Measurements from ENCODE around the gene ATP5PO.
A peak's percentile ranks its signal among the peaks of the same experiment; 100 is the strongest.

Gene ATP5PO, protein sequence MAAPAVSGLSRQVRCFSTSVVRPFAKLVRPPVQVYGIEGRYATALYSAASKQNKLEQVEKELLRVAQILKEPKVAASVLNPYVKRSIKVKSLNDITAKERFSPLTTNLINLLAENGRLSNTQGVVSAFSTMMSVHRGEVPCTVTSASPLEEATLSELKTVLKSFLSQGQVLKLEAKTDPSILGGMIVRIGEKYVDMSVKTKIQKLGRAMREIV

DNA sequence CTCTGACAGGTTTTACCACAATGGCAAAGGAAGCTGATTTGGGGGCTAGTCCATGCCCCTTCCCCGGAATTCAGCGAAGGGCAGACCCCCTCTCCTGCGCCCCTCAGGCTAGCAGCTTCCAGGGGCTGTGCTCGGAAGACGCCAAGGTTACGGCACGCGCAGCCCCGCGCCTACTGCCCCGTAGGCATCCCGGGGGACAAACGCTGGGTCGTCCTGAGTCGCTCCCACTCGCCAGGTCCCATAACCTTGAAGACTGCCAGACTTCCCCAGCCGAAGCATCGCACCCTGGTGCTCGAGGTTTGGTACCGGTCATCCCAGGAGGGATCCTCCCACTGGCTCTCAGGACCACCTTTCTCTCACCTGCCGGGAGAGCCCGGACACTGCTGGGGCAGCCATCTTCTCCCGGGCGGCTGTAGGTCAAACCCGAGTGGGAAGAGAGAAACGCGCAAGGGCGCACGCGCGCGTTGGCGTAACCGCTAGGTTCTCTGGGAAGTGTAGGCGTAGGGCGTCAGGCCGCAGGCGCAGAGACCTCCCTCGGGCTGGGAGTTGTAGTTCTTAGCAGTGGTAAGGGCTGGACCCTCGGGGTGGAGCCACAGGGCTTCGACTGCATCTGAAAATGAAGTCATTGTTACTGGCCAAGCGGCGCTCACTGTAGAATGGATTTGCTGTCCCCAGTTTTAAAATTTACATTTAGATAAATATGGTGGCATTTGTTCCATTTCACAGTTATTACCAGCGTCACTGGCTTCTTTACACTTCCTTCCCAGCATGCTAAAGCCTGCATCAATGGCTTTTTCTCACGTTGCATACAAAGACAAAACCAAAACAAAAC is at the start of gene ATP5PO:
ATP5PO (minus strand) TSS at position 437 of the 832 bp plus-strand sequence; CDS start at position 396, 41 bp downstream.
- H3K27ac ChIP-seq = peak within 1 kb of the TSS; percentile 76 to 97 (median 90)

DNA sequence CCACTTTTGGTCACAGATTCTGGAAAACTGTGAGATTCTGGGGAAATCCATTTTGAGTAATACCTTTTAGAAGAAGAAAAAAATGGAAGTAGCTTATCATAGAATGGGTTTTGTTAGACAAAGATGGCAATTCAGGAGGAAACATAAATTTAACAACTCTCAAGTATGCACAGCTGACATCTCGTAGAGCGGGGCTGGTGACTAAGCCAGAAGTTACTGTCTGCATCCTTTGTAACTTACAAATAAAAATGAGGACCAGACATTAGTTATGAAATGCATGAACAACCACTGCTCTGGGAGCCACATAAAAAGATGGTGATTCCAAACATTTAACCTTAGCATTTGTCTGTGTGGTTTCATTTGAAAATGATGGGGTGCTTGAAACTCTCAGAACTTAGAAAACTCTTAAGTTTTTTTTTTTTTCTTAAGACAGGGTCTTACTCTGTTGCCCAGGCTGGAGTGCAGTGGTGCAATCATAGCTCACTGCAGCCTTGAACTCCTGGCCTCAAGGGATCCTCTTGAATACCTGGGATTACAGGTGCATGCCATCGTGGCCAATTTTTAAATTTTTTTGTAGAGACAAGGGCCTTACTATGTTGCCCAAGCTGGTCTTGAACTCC is 49.2 kb upstream of the ATP5PO start:
- Histone ChIP-seq H3K27ac (peak overlapping the region in 2 of 21 experiments; percentile 7 to 33), H3K4me3 (no peak overlapping the region)

More for the DNA sequence above, at the start of gene ATP5PO:
- peak within 1 kb of the TSS; percentile 79 to 98 (median 84) for H3K4me3 ChIP-seq

DNA sequence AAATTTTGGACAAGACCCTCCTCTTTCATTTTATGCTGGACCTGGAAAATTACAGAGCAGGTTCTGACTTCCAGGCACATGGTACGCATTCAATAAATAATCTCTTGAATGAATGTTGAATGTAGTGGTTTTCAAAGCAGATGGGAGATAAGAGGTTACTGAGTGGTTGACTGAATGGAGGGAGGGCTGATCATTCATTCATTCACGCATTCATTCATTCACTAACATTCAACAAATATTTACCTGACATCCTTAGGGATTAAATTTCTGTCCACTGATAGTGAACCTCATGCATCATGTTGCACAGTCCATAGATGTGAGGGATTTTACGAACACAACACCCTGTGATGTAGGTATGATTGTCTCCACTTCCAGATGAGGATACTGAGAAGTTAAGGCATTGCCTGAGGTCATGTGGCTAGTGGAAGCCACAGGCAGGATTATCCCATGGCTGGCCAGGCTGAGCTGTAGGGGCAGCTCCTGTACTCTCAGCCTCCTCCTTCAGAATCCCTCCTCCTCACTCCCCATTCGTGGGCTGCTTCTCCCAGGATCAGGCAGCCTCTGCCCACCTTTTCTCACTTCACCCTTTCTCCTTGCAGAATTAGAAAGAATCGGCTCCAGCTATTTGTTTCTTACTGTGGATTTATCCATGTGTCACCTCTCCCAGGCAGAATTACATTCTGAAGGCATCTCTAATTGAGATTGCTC is 48.4 kb upstream of the ATP5PO start:
- peak overlapping the region in 2 of 21 experiments; percentile 7 to 33 for H3K27ac ChIP-seq

DNA sequence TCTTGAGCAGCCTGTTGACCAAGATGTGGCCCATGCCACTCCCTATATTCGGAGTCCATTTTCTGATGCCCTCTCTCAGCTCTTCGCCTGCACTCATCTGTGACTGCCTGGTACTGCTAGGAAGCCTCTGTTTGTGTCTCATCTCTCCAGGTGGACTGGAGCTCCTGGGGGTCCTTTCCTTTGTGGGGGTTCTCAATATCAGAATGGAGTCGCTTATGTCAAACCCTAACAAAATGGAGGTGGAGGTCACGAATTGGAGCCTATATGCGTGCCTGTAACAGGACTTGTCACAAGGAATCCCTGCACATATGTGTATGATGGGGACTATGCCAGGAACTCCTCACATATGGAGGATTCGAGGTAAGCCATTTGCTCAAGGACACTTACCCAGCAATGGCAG is 46.7 kb upstream of the ATP5PO start:
- H3K27ac ChIP-seq = no peak overlapping the region
- no peak overlapping the region for H3K4me3 ChIP-seq

More for the DNA sequence above, 48.4 kb upstream of the ATP5PO start:
- no peak overlapping the region for H3K4me3 ChIP-seq

DNA sequence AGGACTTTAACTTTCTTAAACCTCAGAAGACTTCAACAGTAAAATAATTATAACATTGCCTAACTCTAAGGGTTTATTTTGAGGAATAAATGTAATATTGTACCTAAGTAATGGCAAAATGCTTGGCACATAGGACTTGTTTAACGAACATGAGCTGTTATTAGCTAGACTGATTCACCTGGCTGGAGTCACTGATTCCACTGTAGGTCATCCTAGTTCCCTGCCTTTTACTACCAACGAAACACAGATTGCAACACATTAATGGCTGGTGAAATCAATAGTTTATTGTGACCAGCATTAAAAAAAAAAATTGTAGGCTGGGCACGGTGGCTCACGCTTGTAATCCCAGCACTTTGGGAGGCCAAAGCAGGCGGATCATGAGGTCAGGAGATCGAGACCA is 45.5 kb upstream of the ATP5PO start:
- Histone ChIP-seq H3K4me3 (no peak overlapping the region), H3K27ac (no peak overlapping the region)

DNA sequence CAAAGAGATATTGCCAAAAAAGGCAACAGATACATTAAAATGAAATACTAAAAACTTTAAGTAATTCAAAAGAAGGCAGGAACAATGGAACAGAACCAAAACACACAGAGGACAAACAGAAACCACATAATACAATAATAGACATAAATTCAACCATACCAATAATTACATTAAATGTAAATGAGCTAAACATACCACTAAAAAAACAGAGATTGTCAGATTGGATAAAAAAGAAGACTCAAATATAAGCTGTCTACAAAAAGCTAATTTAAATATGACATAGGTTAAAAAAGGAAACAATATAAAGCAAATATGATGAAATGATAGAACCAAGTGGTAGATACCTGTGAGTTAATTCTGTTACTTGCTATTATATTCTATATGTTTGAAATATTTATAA is 44.1 kb upstream of the ATP5PO start:
- no peak overlapping the region for H3K27ac ChIP-seq
- H3K4me3 ChIP-seq = no peak overlapping the region

DNA sequence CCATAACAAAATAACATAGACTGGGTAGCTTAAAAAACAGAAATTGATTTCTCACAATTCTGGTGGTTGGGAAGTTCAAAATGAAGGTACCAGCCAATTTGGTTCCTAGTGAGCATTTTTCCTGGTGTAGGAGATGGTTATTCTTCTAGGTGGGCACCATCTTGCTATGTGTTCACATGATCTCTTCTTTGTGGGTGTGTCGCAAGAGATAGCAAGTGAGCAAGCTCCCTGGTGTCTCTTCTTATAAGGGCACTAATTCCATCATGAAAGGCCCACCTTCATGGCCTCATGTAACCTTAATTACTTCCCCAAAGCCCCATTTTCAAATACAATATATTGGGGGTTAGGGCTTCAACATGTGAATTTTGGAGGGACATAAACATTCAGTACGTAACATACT is 38.8 kb upstream of the ATP5PO start:
- Histone ChIP-seq H3K27ac (no peak overlapping the region), H3K4me3 (no peak overlapping the region)

DNA sequence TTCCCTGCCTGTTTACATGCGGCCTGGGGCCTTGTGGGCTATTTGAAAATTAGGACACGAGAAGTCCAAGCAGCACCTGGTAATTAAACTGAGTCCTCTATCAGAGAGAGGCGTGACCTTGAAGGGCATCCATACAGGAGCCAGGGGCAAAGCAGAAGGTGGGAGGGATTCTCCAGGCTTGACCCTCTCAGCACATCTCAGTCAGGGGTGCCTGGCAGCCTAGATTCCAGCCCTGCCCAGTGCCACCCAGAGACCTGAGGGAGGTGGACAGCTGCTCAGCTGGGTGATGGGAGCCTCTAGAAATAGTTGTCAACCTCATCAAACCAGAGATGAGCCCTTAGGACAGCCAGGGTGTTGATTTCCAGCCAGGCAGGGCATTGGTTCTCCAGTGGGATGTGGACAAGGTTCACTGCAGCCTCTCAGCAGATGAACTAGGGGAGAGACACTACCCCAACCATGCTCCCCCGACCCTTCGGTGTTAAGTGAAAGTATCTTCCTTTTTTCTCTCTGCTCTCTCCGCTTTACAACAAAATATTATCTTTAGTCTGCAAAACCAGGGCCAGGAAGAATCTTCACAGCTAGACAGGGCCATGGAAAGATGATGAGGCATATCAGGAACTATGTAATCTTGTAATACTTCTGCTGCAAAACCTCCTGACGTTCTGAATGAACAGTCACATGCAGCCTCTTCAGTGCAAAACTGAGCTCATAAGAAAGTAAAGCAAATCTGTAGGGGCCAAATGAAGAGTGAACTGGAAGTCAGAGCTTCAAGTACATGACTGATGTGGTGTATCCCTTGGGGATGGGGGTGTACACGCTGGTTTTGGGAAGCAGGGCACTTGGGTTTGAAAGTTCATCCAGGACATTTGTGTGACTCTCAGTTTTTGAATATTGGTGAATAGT is 35.9 kb upstream of the ATP5PO start:
- H3K27ac ChIP-seq = peak overlapping the region in 12 of 21 experiments; percentile 11 to 95 (median 48)
- H3K4me3 ChIP-seq = no peak overlapping the region

DNA sequence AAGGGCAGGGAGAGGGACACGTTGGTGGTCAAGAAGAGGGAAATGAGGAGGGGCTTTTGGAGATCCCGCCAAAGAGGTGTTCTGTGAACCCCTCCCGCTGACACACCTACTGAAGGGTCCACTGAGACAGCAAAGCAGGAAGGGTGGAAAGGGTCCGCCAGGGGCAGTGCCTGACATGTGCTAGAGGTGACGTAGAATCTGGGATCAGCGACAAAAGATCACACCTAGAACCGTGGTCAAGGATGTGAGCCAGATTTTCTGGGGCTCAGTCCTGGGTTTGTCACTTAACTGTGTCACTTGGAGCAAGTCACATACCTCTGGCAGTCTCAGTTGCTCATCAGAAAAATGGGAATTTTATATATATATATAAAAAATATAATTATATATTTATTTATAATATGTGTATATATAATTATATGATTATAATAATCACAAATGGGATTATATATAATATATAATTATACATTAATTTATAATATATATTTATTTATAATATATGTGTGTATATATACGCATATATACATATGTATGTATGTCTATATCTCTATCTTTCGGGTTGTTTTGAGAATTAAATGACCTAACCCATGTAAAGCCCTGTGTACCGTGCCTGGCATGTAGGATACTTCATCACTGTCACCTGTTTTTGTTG is 35.0 kb upstream of the ATP5PO start:
- no peak overlapping the region for H3K4me3 ChIP-seq
- H3K27ac ChIP-seq = peak overlapping the region in 15 of 21 experiments; percentile 28 to 96 (median 83)

DNA sequence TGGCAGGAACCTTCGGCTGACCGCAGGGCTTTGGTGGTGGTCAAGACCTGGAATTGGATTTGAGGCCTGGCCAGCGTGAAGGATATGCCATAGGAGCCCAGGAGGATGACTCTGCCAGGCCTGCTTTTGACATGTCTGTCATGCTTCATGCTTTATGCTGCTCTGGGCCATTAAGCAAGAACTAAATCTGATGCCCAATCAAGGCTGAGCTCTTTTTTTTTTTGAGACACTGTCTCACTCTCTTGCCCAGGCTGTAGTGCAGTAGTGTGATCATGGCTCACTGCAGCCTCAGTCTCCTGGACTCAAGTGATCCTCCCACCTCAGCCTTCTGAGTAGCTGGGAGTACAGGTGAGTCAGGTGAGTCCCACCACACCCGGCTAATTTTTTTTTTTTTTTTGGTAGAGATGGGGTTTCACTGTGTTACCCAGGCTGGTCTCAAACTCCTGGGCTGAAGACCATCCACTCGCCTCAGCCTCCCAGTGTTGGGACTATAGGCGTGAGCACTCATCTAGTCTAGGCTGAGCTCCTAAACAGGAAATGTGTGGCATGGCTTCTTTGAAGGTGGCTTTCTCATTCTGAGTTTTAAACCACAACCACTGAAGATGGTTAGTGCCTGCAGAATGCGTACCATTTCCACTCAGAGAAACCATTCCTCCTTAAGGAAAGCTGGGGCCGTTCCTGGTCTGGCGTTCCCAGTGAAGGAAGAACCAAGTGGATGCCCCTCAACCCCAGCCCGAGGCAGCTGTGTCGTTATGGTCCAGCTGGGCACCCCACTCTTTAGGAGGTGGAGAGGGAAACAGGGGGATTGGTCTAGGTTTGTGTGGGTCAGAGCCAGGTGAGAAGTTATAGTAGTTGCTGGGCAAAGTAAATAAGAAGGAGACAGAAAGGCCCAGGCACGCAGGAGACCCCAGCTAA is 34.2 kb upstream of the ATP5PO start:
- Histone ChIP-seq H3K4me3 (no peak overlapping the region), H3K27ac (peak overlapping the region in 20 of 21 experiments; percentile 48 to 96 (median 82))

DNA sequence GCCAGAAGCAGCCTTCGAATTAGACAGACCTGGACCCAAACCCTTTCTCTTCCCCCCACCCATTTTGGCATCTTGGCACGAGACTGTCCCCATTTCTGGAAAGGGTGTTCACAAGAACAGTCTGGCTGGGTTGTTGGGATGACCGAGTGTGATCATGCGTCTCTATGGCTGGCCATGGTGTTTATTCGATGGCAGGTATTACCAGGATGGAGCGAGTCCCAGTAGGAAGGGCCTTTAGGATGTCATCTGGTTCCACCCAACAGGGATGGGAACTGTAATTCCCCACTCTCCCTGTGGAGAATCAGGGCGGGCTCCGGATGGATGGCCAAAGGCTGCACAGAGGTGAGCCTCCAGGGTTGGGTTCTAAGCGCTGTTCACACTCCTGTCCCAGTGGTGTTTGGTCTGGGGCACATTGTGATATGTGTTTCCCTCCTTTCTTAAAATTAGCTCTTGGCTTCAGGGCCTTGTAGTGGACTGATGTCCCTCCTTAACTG is 33.4 kb upstream of the ATP5PO start:
- H3K4me3 ChIP-seq = no peak overlapping the region

DNA sequence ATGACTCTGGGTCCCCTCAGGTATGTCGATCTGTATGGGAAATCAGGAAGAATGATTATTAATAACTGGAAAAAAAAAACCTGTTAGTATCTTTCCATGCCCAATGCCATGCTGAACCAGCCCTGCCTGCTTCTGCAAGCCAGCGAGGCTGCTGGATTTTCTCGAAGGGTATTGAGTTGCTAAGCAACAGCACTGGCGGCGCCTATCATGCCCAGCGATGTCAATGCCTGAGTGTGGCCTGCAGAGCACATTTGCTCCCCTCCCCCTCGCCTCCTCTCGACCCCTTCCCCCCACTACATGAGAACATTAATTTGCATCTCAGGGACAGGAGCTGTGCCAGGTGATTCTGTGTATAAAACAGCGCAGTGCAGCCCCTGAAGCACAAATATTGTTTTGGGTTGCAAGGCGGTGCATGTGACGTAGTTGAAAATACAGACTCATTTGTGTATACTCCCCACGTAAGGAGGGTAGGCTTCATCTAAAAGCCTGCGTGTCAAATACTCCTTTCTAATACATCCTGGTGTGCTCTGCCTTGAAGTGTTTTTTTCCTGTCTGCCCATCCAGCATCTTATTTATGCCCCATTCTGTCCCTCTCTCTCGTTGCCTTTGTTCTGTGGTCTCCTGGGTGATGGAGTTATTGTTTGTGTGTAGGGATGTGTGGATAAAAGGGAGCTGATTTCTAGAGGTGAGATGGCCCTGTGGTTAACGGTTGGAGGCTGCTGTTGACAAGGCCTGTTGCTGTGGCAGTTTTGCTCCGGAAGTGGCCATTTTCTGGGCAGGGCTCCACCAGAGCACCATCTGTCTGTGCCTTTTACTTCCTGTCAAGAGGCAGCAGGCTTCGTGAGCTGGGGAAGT is 32.7 kb upstream of the ATP5PO start:
- H3K4me3 ChIP-seq = peak overlapping the region in 3 of 7 experiments; percentile 7 to 15 (median 12)
- peak overlapping the region; percentile 20 to 96 (median 82) for H3K27ac ChIP-seq

More for the DNA sequence above, 33.4 kb upstream of the ATP5PO start:
- peak overlapping the region in 20 of 21 experiments; percentile 48 to 96 (median 82) for H3K27ac ChIP-seq

DNA sequence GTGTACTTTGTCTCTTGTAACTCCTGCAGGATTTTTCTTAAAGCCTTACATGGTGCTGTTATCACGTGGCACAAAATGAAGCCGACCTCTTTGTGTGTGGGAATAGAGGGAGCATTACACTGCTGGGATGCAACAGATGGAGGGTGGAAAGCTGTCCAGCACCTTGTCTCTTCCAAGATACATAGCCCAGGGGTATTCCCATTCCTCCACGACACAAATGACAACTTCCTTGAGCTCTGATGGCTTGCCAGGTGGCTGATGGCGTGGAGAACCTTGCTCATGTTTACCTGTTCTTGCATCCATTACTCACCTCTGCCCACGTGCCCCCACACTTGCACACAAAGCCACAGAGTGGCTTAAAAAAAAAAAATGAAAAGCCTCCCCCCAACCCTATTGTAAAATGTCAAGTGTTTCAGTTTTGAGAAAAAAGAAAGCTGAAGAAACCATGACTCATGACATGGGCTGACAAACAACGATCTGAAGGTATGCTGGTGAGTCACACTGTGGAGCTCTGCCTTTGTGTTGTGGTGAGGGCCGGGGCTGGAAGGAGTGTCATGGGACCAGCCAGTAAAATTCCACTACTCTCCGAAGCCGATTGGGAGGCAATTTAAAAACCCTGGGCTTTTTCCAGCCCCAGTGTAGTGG is 32.0 kb upstream of the ATP5PO start:
- Histone ChIP-seq H3K4me3 (peak overlapping the region in 4 of 7 experiments; percentile 7 to 15 (median 11)), H3K27ac (peak overlapping the region; percentile 20 to 96 (median 82))

DNA sequence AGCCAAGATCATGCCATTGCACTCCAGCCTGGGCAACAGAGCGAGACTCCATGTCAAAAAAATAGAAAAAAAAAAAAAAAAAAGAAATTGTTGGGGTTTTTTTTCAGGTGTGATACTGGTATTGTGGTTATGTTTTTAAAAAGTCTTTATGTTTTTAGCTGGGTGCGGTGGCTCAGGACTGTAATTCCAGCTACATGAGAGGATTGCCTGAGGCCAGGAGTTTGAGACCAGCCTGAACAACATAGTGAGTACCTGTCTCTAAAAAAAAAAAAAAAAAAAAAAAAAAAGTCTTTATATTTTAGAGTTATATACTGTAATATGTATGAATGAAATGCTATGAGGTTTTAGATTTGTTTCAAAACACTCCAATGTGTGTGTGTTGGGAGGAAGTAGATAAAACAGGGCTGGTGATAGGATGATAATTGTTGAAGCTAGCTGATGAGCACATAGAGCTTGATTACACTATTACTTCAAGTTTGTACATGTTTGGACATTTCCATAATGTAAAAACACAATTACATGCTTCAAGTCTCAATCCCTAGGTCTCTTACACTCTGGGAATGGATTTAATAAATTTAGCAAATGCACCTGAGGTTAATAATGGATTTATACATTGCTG is 30.2 kb upstream of the ATP5PO start:
- Histone ChIP-seq H3K4me3 (no peak overlapping the region), H3K27ac (peak overlapping the region in 4 of 21 experiments; percentile 23 to 95 (median 90))

DNA sequence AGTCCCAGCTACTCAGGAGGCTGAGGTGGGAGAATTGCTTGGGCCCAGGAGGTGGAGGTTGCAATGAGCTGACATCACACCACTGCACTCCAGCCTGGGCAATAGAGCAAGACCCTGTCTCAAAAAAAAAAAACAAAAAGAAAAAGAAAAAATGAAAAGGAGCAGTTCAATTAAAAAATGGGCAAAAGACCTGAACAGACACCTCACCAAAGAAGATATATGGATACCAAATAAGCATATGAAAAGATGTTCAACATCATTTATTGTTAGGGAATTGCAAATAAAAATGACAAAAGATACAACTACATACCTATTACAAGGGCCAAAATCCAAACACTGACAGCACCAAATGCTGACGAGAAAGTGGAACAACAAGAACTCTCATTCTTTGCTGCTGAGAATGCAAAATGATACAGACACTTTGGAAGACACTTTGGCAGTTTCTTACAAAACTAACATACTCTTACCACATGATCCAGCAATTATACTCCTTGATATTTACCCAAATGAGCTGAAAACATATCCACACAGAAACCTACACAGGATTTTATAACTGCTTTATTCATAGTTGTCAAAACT is 28.7 kb upstream of the ATP5PO start:
- H3K27ac ChIP-seq = no peak overlapping the region
- H3K4me3 ChIP-seq = no peak overlapping the region
